Cardiac fibroblast (primary cell): ENCODE data around the gene GAB1.

Experiments used
- DNase-seq, 2 donors: peaks; one replicate each; pipeline versions ENCODE4 v3.0.0 to v3.0.0-alpha.2; 2010; ENCODE audit warnings: low read depth in 2 of 2
- H3K4me3 ChIP-seq, 2 donors: replicated peaks in 1 of 2; 1 replicate in 1 of 2; 2 replicates in 1 of 2; pipeline ENCODE4 v1.5.1; 2011; ENCODE audit warnings: low read depth in 2 of 2, low read length in 2 of 2, mild to moderate bottlenecking in 2 of 2, moderate library complexity in 1 of 2
- CTCF ChIP-seq: IDR thresholded peaks from one replicate; pipeline ENCODE4 v1.5.1; 2011; ENCODE audit warnings: low read depth, mild to moderate bottlenecking, low read length, inconsistent platforms

The GAB1 gene

GRCh38 chr4:143390764-143391163, 54.1 kb downstream of the GAB1 start:
- TF ChIP-seq CTCF = no peak
- no peak for DNase-seq
- no peak overlapping the region for H3K4me3 ChIP-seq

- no peak overlapping the region for H3K4me3 ChIP-seq
- no peak for DNase-seq
- no peak for TF ChIP-seq CTCF
Measured at GRCh38 chr4:143391261-143391660, 54.6 kb downstream of the GAB1 start.

- no peak for TF ChIP-seq CTCF
- peak; percentile 65 to 72 for DNase-seq
- H3K4me3 ChIP-seq = no peak overlapping the region
Measured at GRCh38 chr4:143391895-143392294, 55.2 kb downstream of the GAB1 start.

- no peak for TF ChIP-seq CTCF
- H3K4me3 ChIP-seq = no peak overlapping the region
- DNase-seq = no peak
Measured at GRCh38 chr4:143393195-143393594, 56.5 kb downstream of the GAB1 start.

- DNase-seq = no peak
- TF ChIP-seq CTCF = no peak
- no peak overlapping the region for H3K4me3 ChIP-seq
Measured at GRCh38 chr4:143394739-143395453, 58.2 kb downstream of the GAB1 start.

- peak; percentile 33 for TF ChIP-seq CTCF
- H3K4me3 ChIP-seq = no peak overlapping the region
- no peak for DNase-seq
Measured at GRCh38 chr4:143396695-143397094, 60.0 kb downstream of the GAB1 start.

GRCh38 chr4:143397335-143397734, 60.7 kb downstream of the GAB1 start:
- DNase-seq = peak in 1 of 2 donors; percentile 66
- TF ChIP-seq CTCF = no peak
- H3K4me3 ChIP-seq = no peak overlapping the region
